ENCODE results near the gene SAPCD2.

SAPCD2 gene

DNA sequence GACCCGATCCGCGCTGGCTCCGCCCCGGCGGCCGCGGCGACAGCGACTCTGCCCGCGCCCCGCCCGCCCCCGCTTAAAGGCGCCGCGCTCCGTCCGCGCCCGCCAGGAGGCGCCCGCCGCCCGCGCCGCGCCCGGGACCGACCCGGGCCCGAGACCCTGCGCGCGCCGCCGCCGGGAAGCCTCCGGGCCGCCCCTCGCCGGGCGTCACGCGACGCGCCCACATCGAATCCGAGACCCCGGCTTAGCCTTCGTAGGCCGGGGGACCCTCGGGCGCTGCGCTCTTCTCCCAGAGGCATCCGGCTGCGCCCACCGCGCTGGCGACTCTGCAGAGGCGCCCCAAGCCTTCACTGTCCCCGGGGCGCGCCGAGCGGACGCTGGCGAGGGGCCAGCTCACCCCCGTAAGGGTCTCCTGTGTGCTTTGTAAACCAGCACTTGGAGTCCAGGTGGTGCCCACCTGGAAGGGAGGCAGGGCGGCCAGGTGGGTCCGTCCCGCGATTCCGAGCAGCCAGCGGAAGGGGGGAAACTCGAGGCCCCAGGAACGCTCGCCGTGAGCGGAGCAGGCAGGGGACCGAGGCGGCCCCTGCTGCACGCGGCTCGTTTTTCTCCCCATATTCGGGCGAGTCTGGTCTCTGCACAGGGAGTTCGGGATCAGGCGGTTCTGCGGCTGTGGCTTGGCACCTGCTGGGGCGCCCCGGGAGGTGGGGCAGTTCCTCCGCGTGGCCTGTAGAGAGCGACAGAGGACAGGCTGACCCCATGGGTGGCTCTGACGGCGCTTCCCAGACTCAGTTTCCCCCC is 41.9 kb downstream of the SAPCD2 start:
- peak; percentile 68 to 94 (median 86) for DNase-seq

DNA sequence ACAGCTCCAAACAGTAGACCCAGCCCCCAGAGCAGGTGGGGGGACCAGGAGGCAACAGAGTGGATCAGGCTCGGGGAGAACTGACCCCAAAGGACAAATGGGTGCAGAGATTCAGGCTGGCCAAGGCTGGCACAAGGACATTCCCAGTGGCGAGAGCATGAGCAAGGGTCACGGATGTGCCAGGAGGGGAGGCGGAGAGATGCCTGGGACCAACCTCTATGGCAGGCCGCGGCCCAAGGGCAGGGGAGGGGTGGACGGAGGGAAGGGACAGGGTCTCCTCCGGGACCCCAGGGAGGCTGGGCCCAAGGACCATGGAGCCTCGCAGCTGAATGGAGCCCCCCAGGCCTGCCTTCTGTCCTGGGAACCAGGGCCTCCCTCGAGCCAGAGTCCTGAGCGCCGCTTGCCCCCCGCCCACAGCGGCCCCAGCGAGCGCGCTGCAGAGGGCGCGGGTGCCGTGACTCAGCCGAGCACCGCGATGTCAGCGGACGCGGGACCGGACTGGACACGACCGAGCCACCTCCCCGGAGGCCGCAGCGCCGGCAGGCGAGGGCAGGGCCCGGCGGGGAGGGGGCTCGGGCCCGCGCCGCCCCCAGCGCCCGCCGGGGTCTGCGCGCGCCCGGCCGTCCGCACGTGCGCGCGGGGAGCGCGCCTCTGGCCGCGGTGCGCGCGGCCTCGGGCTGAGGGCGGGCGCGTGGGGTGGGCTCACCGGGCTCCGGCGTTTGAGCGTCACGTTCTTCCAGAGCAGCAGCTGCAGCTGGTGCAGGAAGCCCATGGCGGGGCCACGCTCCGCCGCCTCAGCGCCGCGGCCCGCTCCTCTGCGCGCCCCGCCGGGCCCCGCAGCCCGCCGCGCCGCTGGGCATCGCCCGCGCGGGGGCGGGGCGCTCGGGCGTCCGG is 42.7 kb downstream of the SAPCD2 start, which contains the start of gene ABCA2:
TSS of gene ABCA2 (minus strand) at position 869 of the 894 bp plus-strand sequence. CDS start at position 772, 97 bp downstream.
- peak in 2 of 3 donors; percentile 30 to 54 for DNase-seq

DNA sequence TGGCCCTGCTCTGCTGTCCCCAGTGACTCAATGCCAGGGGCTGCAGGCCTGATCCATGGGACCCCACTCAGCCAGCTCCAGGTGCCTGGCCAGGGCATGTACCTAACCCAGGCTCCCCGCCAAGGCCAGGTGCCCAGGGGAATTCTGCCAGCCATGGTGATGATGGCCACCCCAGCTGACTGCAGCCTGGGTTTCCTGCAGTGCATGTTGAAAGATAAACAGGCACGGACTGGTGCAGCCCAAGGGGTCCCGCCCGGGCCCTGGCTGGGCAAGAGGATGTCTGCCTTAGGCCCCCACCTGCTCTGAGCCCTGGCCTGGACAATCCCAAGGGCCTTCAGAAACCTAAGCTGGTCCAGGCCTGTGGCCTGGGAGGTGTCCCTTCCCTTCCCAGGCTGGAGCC is 43.5 kb downstream of the SAPCD2 start:
- no peak for DNase-seq

DNA sequence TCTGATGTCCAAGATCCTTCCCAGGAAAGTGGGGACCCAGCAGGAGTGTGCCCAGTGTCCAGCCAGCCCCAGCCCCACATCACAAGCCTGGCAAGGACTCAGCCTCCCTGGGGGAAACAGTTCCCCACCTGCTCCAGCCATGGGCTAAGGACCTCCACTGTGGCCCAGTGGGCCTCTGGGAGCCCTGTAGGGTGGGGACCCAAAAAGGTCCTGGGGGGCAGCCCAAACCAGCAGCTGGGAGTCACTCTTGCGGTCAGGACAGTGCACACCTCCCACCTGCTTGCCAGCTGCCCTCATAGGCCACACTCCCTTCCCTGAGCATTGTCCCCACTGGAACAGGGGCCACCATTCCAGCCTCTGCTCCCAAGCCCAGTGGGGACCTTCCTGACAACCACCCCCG is 44.0 kb downstream of the SAPCD2 start:
- DNase-seq, result no peak

DNA sequence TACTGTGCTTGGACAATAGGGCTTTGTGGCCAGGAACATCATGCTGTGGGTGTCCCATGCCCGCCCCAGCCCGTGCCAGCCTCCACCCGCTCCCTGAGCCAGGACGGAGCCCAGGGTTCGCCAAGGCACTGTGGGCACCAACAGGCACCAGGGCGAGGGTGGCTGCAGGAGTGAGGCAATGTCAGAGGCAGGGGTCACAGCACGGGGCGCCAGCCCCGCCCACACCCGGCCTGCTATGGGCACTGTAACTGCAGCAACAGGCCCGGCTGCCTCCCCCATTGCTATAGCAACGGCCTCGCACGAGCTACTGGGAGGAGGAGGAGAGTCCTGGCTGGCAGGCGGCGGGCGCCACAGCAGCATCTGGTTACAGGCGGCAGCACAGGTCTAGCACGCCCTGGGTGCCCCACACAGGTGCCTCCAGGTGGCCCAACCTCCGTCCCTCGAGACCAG is 44.8 kb downstream of the SAPCD2 start:
- DNase-seq, result no peak

DNA sequence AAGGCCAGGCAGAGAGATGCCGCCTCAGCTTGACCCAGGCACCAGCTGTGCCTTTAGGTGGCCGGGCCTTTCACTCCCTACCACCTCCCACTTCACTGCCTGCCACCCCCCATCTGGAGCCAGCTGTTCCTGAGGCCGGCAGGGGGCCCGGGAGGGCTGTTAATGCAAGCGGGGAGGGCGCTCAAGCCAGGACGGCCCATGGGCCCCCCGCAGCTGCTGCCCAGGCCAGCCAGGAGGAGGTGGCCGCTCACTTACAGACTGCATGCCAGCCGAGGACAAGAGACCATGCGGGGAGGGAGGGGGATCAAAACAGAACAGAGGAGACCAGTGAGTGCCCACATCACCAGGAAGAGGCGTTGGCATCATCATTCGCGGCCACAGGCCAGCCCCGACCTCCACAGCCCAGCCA is 46.8 kb downstream of the SAPCD2 start:
- DNase-seq, result no peak

DNA sequence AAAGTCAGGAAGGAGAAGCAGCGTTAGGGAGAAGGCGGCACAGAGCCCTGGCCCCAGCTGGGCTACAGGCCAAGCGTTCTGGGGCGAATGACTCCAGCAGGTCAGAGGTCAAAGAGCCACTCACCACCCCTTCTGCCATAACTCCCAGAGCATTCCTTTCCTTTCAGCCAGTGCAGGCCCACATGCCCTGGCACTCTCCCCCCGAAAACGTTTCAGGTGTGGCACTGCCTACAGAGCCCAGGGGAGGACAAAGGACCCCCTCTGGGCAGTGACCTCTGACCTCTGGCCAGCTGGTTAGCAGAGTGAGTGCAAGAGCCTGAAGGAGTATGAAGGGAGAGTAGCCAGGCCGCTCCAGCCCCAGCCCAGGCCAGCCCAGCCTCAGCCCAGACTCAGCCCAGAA is 47.2 kb downstream of the SAPCD2 start:
- DNase-seq, result no peak

DNA sequence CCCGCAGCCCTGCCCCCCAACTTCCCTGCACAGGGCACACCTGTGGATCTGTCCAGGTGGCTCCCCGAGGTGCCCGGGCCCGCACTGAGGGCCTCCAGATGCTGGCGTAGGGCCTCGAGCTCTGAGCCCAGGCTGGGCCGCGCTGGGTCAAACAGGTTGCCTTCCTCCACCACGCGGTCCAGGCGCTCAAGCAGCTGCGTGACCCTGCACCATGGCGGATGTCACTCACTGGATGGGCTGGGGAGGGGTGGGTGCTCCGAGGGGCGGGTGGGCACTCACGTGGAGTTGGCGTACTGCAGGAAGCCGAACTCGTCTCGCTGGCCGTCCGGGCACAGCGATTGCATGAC is 47.7 kb downstream of the SAPCD2 start:
- DNase-seq, result no peak

DNA sequence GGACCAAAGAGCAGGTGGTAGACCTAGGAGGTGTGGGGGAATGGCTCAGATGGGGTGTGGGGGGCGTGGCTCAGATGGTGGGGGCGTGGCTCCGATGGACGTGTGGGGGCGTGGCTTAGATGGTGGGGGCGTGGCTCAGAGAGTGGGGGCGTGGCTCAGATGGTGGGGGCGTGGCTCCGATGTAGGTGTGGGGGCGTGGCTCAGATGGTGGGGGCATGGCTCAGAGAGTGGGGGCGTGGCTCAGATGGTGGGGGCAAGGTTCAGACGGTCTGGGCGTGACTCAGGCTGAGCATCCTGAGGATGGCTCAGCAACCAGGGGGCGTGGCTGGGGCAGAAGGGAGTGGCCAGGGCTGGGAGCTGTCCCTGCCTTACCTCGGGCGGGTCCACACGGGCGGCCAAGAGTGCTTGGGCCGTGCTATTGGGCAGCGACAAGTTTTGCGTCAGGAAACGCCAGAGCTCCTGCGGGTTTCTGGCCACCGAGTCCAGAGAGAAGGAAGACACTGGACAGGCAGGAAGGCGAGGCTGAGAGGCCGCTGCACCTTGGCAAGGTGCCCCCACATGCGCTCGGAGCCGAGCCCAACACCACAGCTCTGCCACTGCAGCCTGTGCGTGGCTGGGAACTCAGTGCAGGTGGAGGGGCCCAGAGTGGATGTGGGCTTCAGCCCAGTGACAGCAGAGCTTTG is 48.2 kb downstream of the SAPCD2 start:
- peak; percentile 83 to 91 (median 89) for DNase-seq

DNA sequence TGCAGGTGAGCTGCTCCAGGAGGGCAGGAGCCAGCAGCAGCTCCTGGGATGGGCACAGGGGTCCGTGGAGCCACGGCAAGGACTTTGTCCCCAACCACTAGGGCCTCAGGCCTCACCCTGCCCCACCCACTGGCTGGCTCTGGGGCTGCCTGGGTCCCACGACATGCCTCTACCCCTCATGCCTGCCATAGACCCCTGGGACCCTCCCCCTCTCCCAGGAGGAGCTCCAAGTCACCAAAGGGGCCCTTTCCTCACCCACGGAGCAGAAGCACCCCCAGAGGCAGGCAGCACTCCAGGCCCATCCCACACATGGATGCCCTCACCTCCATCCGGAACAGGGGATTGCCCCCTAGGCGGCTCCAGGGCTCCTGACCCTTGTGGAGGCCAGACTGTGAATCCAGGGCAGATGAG is 48.8 kb downstream of the SAPCD2 start:
- no peak for DNase-seq

DNA sequence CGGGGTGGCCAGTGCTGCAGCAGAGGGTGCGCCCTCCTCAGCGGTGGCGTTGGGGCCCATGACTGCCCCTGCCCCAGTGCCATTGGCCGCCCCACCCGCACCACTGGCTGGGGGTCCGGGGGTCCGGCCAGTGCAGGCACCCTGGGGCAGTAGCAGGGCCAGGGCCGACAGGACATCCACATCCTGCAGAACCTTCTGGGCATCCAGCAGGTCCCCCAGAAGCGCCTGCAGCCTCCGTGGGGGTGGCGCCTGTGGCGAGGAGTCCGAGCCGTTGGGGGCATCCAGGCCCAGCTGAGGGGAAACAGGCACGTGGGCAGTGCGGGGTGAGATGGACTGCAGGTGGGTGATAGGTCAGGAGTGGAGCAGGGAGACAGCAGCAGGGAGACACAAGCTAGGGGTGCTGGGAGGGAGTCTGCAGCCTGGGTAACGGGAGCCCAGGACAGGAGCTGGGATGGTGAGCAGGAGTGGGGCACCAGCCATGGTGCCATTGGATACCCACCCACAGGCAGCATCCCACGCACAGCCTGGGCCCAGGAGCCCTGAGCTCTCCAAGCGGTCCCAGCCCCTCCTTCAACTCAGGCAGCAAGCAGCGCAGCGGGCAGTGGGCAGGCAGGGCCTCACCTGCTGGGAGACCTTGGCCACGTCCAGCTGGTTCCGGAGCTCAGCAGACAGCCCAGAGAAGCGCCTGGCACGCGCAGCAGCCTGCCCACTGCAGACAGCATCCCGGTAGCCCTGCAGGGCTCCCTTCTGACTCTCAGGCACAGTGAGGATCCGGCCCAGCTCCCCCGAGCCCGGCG is 49.4 kb downstream of the SAPCD2 start:
- no peak for DNase-seq

DNA sequence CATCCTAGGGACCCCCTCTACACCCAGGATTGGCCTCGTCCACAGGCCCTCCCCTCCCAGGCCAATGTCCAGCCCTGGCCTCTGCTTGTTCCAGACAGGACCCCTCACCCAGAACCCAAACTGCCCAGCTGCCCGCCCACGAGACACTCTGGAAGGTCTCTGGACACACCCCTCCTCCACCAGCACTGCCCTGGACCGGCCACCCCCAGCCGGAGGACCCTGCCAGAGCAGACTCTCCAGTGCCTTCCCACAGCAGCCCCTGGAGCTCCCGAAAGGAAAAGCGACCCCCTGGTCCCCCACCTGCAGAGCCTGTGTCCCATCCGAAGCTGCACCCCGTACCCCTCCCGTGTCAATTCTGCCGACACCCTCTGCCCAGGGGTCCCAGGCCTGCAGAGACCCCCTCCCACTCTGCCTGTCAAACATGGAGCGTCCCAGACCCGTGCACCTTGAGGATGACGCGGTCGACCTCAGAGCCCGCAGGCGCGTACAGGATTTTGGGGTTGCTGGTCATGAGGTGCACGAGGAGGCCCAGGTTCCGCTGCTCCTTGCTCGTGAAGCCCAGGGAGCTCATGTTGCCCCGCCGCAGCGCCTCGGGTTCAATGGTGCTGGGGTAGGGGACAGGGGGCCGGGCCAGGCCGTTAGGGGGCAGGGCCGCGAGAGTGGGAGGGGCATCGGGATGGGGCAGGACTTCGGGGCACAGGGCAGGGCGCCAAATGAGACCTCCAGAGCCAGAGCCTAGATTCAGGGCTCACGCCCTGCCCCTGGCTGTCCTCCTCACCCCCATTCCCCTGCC is 50.3 kb downstream of the SAPCD2 start:
- DNase-seq, result no peak

DNA sequence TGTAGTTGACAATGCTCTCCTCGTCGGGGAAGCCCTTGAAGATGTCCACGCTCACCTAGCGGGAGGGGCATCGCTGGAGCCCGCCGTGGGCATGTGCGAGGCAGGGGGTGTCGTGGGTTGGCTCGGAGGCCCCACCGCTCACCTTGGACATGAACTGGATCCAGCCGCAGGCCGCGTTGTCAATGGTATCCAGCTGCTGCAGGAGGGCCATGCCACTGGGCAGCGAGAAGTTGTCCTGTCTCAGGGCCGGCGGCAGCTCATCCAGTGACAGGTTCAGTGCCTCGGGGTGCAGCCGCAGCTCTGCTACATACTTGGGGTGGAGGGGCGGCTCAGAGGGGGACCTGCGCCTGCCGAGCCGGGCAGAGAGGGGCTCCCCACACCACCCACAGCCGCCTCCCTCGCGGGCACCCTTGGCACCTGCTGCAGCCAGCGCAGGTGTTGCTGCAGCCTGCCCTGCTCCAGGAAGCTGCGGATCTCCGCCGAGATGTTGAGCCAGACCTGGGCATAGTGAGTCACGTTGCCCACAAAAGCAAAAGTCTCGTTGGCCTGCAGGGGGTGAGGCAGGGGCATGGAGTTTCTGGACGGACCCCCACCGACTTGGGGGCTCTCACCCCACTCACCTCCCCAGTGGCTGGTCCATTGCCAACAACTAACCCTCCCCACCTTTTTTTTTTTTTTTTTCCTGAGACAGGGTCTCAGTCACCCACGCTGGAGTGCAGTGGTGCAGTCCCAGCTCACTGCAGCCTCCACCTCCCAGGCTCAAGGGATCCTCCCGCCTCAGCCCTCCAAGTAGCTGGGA is 51.4 kb downstream of the SAPCD2 start:
- no peak for DNase-seq

DNA sequence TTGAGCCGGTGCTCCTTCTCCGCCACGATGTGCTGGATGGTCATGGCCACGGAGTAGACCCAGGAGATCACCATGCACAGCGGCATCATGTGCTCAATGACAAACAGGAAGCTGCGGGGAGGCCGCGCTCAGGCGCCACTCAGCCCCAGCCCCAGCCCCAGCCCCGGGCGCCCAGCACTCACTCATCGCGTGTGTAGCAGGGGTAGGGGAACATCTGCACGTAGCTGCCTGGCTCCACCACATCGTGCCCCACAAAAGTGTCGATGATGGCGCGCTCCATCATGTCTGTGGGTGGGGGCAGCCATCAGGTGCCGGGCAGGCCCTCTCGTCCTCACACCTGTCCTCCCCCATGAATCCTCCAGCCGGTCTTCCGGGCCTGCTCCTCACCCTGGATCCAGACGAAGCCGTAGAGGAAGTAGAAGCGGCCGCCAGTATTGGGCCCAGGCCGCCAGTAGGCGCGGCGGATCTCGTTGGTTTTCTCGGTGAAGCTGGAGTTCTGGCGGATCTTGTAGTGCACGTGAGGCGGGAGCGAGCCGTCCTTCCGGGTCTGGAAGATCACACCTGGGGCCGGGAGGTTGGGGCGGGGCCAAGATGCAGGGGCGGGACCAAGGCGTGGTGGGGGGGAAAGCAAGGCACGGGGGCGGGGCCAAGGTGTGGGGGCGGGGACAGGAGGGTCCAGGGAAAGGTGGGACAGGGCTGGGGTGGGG is 52.4 kb downstream of the SAPCD2 start:
- DNase-seq, result no peak

DNA sequence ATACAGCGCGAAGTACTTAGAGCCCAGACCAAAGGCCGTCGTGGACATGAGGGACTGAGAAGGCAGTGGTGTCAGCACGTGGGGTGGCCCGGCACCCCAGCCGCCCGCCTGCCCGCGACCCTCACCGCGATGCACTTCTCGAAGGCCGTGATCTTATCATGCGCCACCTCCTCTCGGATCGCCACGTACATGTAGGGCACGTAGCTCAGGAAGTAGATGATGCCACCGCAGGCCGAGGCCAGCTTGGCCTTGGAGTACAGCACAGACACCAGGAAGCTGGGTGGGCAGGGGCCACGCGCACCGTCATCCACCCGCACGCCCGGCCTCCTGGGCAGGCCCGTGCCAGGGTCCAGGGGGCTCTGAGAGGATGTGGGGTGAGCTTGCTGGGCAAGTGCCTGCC is 53.3 kb downstream of the SAPCD2 start:
- DNase-seq, result no peak

DNA sequence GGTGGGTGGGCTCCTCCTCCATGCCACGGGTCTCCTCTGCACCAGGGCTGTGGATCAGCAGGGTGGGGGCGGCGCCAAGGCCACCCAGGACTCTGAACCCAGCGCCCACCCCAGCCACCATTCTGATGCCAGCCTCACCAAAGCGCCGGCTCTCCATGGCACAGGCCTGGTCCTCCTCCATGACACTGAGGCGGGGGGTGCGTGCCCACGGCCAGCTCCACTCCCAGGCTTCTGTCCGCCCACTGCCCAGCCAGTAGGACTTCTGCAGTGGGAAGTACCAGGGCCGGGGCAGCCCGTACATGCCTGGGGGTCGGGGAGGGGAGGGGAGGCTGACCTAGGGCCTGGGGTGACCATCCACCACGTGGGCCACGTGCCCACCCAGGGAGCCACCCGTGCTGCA is 53.9 kb downstream of the SAPCD2 start:
- no peak for DNase-seq

DNA sequence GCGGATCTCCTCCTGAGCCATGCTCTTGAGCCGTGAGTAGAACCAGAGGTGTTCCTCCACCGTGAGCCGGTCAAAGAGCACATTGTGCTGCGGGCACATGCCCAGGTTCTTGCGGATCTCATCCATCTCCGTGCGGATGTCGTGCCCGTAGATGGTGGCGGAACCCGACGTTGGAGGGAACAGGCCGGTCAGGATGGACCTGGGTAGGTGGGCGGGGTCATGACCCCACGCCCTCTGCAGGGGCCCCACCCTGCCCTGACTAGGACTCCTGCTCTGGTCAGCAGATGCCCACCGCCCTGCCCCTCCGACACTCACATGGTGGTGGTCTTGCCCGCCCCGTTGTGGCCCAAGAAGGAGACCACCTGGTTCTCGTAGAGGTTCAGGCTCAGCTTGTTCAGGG is 54.4 kb downstream of the SAPCD2 start:
- no peak for DNase-seq

DNA sequence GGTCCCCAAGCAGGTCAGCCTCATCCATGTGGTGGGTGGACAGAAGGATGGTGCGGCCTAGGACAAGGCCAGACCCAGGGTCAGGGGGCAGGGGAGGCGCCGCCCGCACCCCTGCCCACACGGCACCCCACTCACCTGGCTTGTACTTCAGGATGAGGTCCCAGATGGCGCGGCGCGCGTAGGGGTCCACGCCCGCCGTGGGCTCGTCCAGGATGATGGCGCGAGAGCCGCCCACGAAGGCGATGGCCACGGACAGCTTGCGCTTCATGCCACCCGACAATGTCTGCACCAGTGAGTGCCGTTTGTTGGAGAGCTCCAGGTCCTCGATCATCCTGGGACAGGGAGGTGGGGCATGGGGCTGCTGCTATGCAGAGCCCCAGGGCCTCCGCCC is 54.8 kb downstream of the SAPCD2 start:
- no peak for DNase-seq

DNA sequence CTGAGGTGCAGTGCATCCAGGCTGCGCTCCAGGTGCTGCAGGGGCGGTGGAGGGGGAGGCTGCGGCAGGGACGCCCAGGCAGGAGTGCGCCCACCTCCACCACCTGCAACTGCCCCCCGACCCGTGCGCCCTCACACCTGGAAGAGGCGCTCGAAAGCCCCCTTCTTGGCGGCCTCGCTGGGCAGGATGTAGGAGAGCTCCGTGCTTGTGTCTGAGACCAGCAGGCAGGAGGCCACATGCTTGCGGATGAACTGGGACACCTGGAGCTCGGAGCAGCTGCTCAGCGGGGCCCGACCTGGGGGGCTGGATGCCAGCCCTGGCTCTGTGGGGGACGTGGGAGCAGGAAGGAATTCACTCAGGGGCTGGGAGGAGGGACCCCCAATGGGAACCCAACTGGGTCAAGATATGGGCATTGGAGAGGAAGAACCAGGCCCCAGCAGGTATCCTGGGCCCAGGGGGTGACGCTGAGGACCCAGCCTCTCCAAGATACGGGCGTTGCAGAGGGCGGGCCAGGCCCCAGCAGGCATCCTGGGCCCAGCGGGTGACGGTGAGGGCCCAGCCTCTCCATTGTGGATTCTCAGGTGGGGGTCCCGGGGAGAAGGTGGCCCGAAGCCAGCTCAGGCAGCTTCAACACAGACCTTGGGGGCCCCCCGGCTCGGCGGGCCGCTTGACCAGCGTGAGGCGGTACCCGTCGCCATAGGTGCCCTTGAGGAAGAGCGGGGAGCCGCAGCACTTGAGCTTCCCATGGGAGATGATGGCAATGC is 55.4 kb downstream of the SAPCD2 start:
- no peak for DNase-seq

Measured in suppressor macrophage treated with lipopolysaccharide for 1 hour (primary cell).